GM19099 (cell line): Measurements from ENCODE around the gene TMCO6.
A peak's percentile ranks its signal among the peaks of the same experiment; 100 is the strongest.

Experiments
- POLR2A ChIP-seq: IDR thresholded peaks from 3 replicates; pipeline ENCODE4 v1.6.1; 2011; ENCODE audit warnings: low read depth; ENCODE audit not compliant: insufficient read length; ENCODE audit errors: extremely low read depth

TMCO6 gene

GRCh38 chr5:140639148-140639981 lies at the start of gene TMCO6:
Gene TMCO6 (plus strand): TSS chr5:140639451. CDS start chr5:140639528, 77 bp downstream.
- peak; percentile 80 for TF ChIP-seq POLR2A

GRCh38 chr5:140590861-140591260 lies 48.4 kb upstream of the TMCO6 start:
- no peak for TF ChIP-seq POLR2A

DNA sequence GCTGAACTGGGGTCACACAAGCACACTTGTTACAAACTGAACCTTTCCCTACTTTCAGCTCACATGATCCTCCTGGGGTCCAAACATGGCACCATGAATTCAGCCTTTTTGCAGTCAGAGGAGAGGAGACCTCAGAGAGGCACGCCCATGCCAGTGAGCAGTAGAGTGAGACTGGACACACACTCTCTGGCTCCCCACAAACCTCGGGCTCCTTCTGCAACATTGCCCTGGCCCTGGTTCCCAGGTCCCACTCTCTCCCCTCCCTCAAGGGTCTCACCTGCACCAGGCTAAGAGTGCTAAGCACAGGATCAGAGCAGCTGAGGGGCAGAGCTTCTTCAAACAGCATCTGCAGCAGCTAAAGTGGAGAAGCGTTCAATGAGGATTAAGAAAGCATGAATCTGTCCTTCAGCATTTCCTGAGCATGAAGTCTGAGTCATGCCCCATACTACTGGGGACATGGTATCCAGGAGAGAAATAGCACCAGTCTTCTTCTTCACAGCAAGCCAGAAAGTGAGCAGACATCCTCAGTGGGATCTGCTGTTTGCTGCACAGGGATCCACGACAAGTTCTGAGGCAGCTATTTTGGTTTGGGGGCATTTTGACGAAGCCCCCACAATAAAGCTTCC lies 47.4 kb upstream of the TMCO6 start:
- TF ChIP-seq POLR2A, result no peak

DNA sequence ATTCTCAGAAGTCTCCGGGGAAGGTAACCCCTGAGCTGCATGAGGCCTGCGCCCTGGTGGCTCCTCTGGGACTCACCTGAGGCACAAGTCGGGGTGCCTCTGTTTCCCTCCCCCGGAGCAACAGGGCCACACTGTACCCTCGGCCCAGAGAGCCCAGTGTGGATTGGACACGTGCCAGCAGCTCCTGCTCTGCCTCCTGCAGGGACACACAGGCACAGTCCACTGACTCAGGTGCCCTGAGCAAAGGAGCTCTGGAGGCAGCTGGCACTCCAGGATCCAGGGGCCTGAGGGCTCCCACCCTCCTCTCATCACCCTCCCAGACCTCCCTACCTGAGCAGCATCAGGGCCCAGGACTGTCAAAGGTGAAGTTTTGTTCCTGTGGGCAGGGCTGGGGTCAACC lies 45.1 kb upstream of the TMCO6 start:
- no peak for TF ChIP-seq POLR2A

GRCh38 chr5:140595538-140596300 lies 43.5 kb upstream of the TMCO6 start:
- TF ChIP-seq POLR2A, result no peak

DNA sequence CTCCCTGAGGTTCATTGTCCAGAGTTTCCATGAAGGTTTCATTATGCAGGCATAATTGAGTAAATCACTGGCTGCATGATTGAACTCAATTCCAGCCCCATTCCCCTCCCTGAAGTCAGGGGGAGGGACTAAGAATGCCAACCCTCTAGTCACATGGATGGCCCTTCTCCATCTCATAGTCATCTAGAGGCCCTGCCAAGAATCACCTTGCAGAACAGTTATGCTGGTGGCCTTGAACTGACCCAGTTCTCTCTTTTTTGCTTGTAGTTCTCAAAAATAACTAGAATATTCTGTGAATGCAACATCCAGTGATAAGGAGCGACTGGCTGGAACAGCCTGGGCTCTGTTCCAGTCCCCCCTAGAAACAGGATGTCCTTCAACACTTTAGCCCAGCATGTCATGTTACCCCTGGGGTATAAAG lies 42.9 kb upstream of the TMCO6 start:
- no peak for TF ChIP-seq POLR2A

GRCh38 chr5:140598836-140599235 lies 40.4 kb upstream of the TMCO6 start:
- TF ChIP-seq POLR2A, result no peak

DNA sequence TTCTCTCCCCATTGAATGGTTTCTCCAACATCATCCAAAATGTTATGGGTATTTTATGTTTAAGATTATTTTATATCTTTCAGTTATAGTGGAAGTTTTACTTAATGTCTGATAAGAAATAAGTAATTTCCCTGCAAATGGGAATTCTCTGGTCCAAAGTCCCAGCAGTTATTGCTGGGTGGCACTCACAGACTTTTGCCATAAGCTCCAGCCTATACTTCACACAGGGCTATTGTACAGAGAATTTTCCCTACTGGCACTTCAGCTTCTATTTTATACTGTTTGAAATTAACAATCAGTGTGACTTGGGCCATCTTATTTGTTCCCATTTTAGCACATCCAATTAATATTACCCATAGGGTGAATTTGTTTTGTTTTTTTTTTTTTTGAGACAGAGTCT lies 39.2 kb upstream of the TMCO6 start:
- TF ChIP-seq POLR2A, result no peak

DNA sequence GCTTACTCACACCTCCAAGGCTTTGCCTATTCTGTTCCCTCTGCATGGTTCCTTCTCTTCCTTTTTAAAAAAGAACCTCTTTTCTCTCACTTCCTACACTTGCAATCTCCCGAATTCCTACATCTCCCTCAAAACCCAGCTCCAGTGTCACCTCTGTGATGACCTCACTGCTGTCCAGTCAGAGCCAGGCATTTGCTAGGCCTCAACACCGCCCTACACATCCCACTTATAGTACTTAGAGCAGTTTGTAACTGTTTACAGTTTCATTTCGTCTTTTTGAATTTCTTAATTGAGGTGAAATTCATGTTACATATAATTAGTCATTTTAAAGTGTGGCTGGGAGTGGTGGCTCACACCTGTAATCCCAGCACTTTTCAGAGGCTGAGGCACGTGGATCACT lies 37.1 kb upstream of the TMCO6 start:
- TF ChIP-seq POLR2A, result no peak

DNA sequence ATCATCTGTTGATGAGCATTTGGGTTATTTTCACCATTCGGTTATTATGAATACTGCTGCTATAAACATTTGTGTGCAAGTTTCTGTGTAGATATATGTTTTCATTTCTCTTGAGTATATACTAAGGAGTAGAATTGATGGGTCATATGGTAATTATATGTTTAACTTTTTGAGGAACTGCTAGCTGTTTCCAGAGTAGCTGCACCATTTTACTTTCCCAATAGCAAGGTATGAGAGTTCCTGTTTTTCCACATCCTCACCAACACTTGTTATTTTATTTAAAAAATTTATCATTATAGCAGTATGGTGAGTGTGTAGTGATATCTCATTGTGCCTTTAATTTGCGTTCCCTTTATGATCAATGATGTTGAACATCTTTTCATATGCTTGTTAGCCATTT lies 35.5 kb upstream of the TMCO6 start:
- TF ChIP-seq POLR2A, result no peak

DNA sequence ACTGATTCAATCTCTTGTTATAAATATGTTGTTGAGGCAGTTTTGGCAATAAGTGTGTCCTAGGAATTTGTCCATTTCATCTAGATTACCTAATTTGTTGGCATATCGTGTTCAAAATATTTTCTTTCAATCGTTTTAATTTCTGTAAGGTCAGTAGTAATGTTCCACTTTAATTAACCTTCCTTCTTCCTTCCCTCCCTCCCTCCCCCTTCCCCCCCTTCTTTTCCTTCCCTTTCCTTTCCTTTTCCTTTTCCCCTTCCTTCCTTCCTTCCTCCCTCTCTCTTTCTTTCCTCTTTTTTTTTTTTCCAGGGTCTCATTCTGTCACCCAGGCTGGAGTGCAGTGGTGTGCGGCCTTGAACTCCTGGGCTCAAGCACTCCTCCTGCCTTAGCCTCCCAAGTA lies 33.4 kb upstream of the TMCO6 start:
- TF ChIP-seq POLR2A, result no peak

DNA sequence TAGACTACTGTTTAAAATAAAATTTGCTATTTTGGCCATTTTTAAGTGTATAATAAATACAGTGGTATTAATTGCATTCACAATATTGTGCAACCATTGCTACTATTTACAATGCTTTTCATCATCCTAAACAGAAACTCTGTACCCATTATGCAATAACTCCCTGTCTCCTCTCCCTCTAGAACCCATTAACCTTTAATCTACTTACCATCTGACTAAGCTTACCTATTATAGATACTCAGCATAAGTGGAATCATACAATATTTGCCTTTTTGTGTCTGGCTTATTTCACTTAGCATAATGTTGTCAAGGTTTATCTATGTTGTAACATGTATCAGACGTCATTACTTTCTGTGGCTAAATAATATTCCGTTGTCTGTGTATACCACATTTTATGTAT lies 32.2 kb upstream of the TMCO6 start:
- TF ChIP-seq POLR2A, result no peak

GRCh38 chr5:140608722-140609121 lies 30.5 kb upstream of the TMCO6 start:
- no peak for TF ChIP-seq POLR2A

GRCh38 chr5:140609126-140609525 lies 30.1 kb upstream of the TMCO6 start:
- TF ChIP-seq POLR2A, result no peak

- TF ChIP-seq POLR2A, result no peak
Measured at GRCh38 chr5:140611020-140611521, 28.2 kb upstream of the TMCO6 start.
